Thymus (tissue), 11 donors: ENCODE measurements around the gene ZNF865. TPM values are rescaled to one million over a fixed set of nuclear protein-coding genes. Genes with fewer than 3 reads are reported as not detected.

ENCODE experiments used
- DNase-seq, 9 donors: peaks; one replicate each; pipeline ENCODE4 v3.0.0-alpha.2; 2013; ENCODE audit warnings: low spot score in 9 of 9, low read depth in 6 of 9, missing footprints in 1 of 9
- H3K27ac ChIP-seq, 2 donors: one replicate each; pipeline ENCODE4 v1.5.1; 2013; ENCODE audit warnings: control low read depth in 1 of 2, low read depth in 1 of 2, low read length in 1 of 2, mild to moderate bottlenecking in 1 of 2, moderate library complexity in 1 of 2
- H3K27me3 ChIP-seq, 2 donors: one replicate each; pipeline ENCODE4 v1.5.1; 2013; ENCODE audit warnings: low read length in 1 of 2; ENCODE audit not compliant: control insufficient read depth in 2 of 2, insufficient read depth in 1 of 2
- H3K36me3 ChIP-seq, 2 donors: one replicate each; pipeline ENCODE4 v1.5.1; 2013; ENCODE audit warnings: low read length in 1 of 2, mild to moderate bottlenecking in 1 of 2, moderate library complexity in 1 of 2; ENCODE audit not compliant: control insufficient read depth in 2 of 2, insufficient read depth in 2 of 2
- H3K4me1 ChIP-seq, 2 donors: one replicate each; pipeline ENCODE4 v1.5.1; 2013; ENCODE audit warnings: low read length in 2 of 2; ENCODE audit not compliant: control insufficient read depth in 2 of 2, insufficient read depth in 2 of 2
- H3K4me3 ChIP-seq, 2 donors: one replicate each; pipeline ENCODE4 v1.5.1; 2013; ENCODE audit warnings: low read length in 2 of 2, control low read depth in 1 of 2, mild to moderate bottlenecking in 1 of 2
- H3K9me3 ChIP-seq, 2 donors: one replicate each; pipeline ENCODE4 v1.5.1; 2013; ENCODE audit warnings: low read length in 1 of 2, mild to moderate bottlenecking in 1 of 2; ENCODE audit not compliant: control insufficient read depth in 2 of 2, insufficient read depth in 1 of 2
- WGBS: extraction: QIAGEN DNeasy Blood & Tissue Kit; methylation state at CpG from one replicate; pipeline ENCODE4 v1.1.7; 2013; 5-methylcytosine and 5-hydroxymethylcytosine counted together
- polyA plus RNA-seq: library from polyadenylated mRNA; stranded (reverse); fragments of 200-250 nt; gene quantifications from one replicate; pipeline ENCODE4 v1.2.3, GENCODE V29; 2013
- total RNA-seq: library from RNA; stranded (reverse); fragments of 120-200 nt; gene quantifications from one replicate; pipeline ENCODE4 v1.2.4, GENCODE V29; 2013
- donor health status: healthy.

Gene ZNF865
- total and polyA plus RNA-seq, 2 donors = 0.85 to 7.2 TPM

- H3K27me3 ChIP-seq = no peaks in the 10 kb centered on the region
- WGBS = 5% methylated on average over 15 of the region's 15 CpGs
- DNase-seq = peak in 1 of 9 donors; percentile 13
- H3K36me3 ChIP-seq = peaks cover 16 to 19% of the 10 kb centered on the region in 2 donors
- H3K9me3 ChIP-seq = peaks cover 0 to 7% of the 10 kb centered on the region in 2 donors
- peak overlapping the region; percentile 95 to 97 for H3K27ac ChIP-seq
- H3K4me1 ChIP-seq = peaks cover 12 to 34% of the 10 kb centered on the region in 2 donors
- H3K4me3 ChIP-seq = peak overlapping the region; percentile 61 to 75
Measured at GRCh38 chr19:55600662-55601028, 4.8 kb upstream of the ZNF865 start.

- DNase-seq = no peak
- H3K4me1 ChIP-seq = peaks cover 12 to 38% of the 10 kb centered on the region in 2 donors
Measured at GRCh38 chr19:55601084-55601483, 4.4 kb upstream of the ZNF865 start.

GRCh38 chr19:55602104-55603001 is 3.1 kb upstream of the ZNF865 start:
- no peaks in the 10 kb centered on the region for H3K27me3 ChIP-seq
- WGBS = 99% methylated on average over 60 of the region's 60 CpGs
- peaks cover 0 to 7% of the 10 kb centered on the region in 2 donors for H3K9me3 ChIP-seq
- H3K36me3 ChIP-seq = peaks cover 1 to 7% of the 10 kb centered on the region in 2 donors
- peaks cover 16 to 49% of the 10 kb centered on the region in 2 donors for H3K4me1 ChIP-seq
- H3K4me3 ChIP-seq = no peak overlapping the region
- no peak for DNase-seq
- no peak overlapping the region for H3K27ac ChIP-seq

More at GRCh38 chr19:55601084-55601483, 4.4 kb upstream of the ZNF865 start:
- 89% methylated on average over 4 of the region's 4 CpGs for WGBS
- H3K27ac ChIP-seq = peak overlapping the region; percentile 95 to 97
- H3K27me3 ChIP-seq = no peaks in the 10 kb centered on the region
- H3K4me3 ChIP-seq = peak overlapping the region; percentile 61 to 75
- peaks cover 11 to 15% of the 10 kb centered on the region in 2 donors for H3K36me3 ChIP-seq
- H3K9me3 ChIP-seq = peaks cover 0 to 7% of the 10 kb centered on the region in 2 donors

DNA sequence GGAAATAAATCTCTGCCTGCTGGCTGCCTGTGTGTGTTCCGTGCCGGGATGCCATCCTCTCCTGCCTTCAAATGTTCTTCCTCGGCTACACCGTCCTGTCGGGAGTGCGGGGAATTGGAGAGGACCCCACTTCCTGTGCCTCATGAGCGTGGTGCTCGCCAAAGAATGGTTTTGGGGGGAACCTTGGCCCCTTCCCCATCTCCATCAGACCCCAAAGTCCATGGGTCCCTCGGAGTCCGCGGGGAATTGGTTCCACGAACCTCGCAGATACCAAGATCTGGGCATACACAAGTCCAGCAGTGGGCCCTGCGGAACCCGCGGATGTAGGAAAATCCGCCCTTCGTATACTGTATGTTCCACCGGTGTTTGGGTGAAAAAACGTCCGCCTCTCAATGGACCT is 2.3 kb upstream of the ZNF865 start:
- Histone ChIP-seq H3K27me3 (no peaks in the 10 kb centered on the region), H3K4me1 (peaks cover 16 to 49% of the 10 kb centered on the region in 2 donors), H3K27ac (no peak overlapping the region), H3K9me3 (peaks cover 0 to 7% of the 10 kb centered on the region in 2 donors), H3K36me3 (peaks cover 0 to 4% of the 10 kb centered on the region in 2 donors), H3K4me3 (no peak overlapping the region)
- no peak for DNase-seq
- WGBS = 98% methylated on average over 21 of the region's 21 CpGs

DNA sequence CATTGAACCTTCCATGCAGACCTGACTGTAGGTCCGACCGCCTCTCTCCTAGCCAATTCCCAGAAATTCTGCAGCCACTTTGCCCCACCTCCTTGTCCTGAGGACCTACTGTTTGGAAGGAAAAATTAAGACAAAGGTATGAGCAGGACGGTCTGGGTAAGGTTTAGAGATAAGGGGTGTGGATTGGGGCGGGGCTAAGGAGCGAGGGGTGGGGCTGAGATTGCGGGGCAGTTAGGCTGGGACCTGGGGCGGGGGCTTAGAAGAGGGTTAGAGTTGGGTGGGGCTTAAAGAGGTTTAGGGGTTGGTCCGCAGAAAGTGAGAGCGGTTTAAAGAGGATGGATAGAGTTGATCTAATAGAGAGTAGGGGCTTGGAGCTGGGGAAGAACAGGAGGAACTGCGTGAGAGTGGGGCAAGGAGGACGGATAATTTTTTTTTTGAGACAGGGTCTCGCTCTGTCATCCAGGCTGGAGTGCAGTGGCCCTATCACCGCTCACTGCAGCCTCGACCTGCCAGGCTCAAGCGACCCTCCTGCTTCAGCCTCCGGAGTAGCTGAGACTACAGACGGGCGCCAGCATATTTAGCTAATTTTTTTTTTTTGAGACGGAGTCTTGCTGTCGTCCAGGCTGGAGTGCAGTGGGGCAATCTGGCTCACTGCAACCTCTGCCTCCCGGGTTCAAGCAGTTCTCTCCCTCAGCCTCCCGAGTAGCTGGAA is 1.7 kb upstream of the ZNF865 start:
- H3K27me3 ChIP-seq = no peaks in the 10 kb centered on the region
- H3K4me1 ChIP-seq = peaks cover 16 to 46% of the 10 kb centered on the region in 2 donors
- WGBS = 92% methylated on average over 22 of the region's 22 CpGs
- no peak for DNase-seq
- H3K27ac ChIP-seq = no peak overlapping the region
- H3K36me3 ChIP-seq = peaks cover 0 to 4% of the 10 kb centered on the region in 2 donors
- H3K9me3 ChIP-seq = peaks cover 0 to 7% of the 10 kb centered on the region in 2 donors
- no peak overlapping the region for H3K4me3 ChIP-seq

DNA sequence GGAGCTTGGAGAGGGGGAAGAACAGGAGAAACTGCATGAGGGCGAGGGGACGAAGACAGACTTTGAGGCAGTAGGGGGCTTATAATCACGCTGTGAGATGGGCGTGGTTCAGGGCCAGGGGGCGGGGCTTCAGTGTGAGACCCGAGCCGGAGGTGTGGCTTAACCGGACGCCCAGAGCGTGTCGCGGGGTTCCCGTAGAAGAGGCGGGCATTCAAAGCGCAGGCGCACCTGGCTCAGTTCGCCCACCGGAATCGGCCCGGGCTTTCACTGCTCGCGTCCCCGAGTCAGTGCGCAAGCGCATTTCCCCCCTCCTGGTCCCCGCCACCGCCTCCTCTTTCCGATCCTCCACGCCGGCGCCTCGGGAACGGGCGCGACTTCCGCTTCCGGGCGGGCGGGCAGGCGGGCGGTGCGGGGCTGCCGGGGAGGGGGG is 225 bp upstream of the ZNF865 start:
- Histone ChIP-seq H3K27ac (peak overlapping the region; percentile 86 to 97), H3K27me3 (no peaks in the 10 kb centered on the region), H3K36me3 (peaks cover 8 to 11% of the 10 kb centered on the region in 2 donors), H3K4me1 (peaks cover 16 to 44% of the 10 kb centered on the region in 2 donors), H3K4me3 (peak overlapping the region; percentile 56 to 87), H3K9me3 (no peaks in the 10 kb centered on the region)
- WGBS = 2% methylated on average over 43 of the region's 43 CpGs
- DNase-seq = peak; percentile 87 to 98 (median 92)

- WGBS = 33% methylated on average over 12 of the region's 12 CpGs
- no peak for DNase-seq
- Histone ChIP-seq H3K36me3 (peaks cover 11 to 12% of the 10 kb centered on the region in 2 donors), H3K4me1 (peaks cover 10 to 34% of the 10 kb centered on the region in 2 donors), H3K4me3 (peak overlapping the region; percentile 81 to 87), H3K27ac (peak overlapping the region; percentile 22 to 86), H3K9me3 (no peaks in the 10 kb centered on the region), H3K27me3 (no peaks in the 10 kb centered on the region)
Measured at GRCh38 chr19:55606471-55606787, 982 bp downstream of the ZNF865 start.

DNA sequence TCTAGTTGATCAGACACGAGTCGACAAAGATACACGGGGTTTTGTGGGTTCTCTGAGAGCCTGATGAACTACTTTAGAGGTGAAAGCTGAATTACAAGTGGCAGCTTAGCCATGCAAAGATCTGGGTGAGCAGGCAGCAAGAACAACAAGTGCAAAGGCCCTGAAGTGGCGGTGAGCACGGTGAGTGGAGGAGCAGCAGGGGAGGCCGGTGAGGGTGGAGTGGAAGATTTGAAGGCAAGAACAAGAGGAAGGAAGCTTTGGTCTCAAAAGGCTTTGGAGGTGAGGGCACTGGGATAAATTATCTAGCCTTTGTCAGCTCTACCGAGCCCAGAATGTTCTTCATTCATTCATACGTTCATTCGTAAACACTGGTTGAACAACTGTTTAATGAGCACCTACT is 1.4 kb downstream of the ZNF865 start:
- DNase-seq = no peak
- 81% methylated on average over 9 of the region's 9 CpGs for WGBS
- Histone ChIP-seq H3K36me3 (peaks cover 11 to 12% of the 10 kb centered on the region in 2 donors), H3K9me3 (no peaks in the 10 kb centered on the region), H3K27ac (peak overlapping the region in 1 of 2 donors; percentile 86), H3K27me3 (no peaks in the 10 kb centered on the region), H3K4me3 (peak overlapping the region in 1 of 2 donors; percentile 81), H3K4me1 (peaks cover 10 to 30% of the 10 kb centered on the region in 2 donors)

- no peaks in the 10 kb centered on the region for H3K27me3 ChIP-seq
- H3K4me1 ChIP-seq = peaks cover 10 to 21% of the 10 kb centered on the region in 2 donors
- no peaks in the 10 kb centered on the region for H3K9me3 ChIP-seq
- no peak overlapping the region for H3K27ac ChIP-seq
- no peak for DNase-seq
- 97% methylated on average over 5 of the region's 5 CpGs for WGBS
- H3K4me3 ChIP-seq = no peak overlapping the region
- peaks cover 12 to 20% of the 10 kb centered on the region in 2 donors for H3K36me3 ChIP-seq
Measured at GRCh38 chr19:55609326-55609725, 3.9 kb downstream of the ZNF865 start.
